ENCODE data around the gene KYNU.

DNA sequence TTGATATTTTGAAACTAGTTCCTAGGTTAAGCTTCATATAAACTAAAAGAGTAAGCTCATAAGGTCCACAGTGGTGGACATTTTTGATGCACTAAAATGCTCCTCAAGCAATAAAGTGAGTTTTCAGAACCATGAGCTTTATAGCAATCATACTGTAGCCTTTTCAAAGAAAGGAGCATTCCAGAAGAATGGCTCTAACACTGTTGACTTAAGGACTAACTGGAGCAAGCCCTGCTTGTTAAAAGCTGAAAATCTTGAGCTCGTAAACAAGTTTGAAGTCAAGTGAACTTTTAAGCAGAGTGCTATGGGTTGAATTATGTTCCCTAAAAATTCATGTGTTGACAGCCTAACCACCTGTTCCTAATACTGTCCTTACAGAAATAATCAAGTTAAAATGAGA is 38.0 kb downstream of the KYNU start:
- TF ChIP-seq POLR2AphosphoS5 (IDR thresholded peaks at IDR 0.05): no peak
- no peak for TF ChIP-seq CTCF (IDR thresholded peaks at IDR 0.05)
- no peak for TF ChIP-seq EP300 (IDR thresholded peaks at IDR 0.05)
- TF ChIP-seq POLR2A (IDR thresholded peaks at IDR 0.05): no peak
